HepG2 (cell line): Measurements from ENCODE around the gene SLC19A3. TPM values are rescaled to one million over a fixed set of nuclear protein-coding genes. Genes with fewer than 3 reads are reported as not detected.

ENCODE experiments used
- ATAC-seq: fragments of 200-7000 bp; cut with Tn5 transposase; 3 replicates; pipeline ENCODE4 v1.9.1; 2020; ENCODE audit warnings: mild to moderate bottlenecking, moderate library complexity
- BruUV-seq: library from RNA; stranded (reverse); fragments of 400-500 nt; replicated peaks from 2 replicates; lab custom pipeline; 2021; lab: Mats Ljungman, UMichigan
- CTCF ChIA-PET: fragments of 300-600 bp; formaldehyde crosslinking; extraction: SDS; loops from one replicate; lab custom pipeline; 2021; ENCODE audit warnings: low total read pairs, inconsistent platforms, low intra/inter-chr PET ratio; lab: Yijun Ruan, JAX
- POLR2A ChIA-PET: fragments of 350-600 bp; sonication (Branson Sonifier 250); formaldehyde crosslinking; loops from one replicate; lab custom pipeline; 2020; ENCODE audit warnings: antibody characterized with exemption, inconsistent platforms; lab: Yijun Ruan, JAX
- DNase-seq: peaks from one replicate; pipeline ENCODE4 v3.0.0-alpha.2; 2015; ENCODE audit warnings: low spot score
- FAIRE-seq: peaks from 3 replicates; lab custom pipeline; 2011; peaks lifted over from hg19 to GRCh38; lab: Jason Lieb, UNC
- H2AFZ ChIP-seq: one replicate; pipeline ENCODE4 v1.6.1; 2011; ENCODE audit warnings: low read length, inconsistent platforms
- H3K27ac ChIP-seq: fragments of 300-600 bp; 3 replicates; pipeline ENCODE4 v1.8.0; 2011; ENCODE audit warnings: mixed run types, mild to moderate bottlenecking, mixed read lengths, low read length, inconsistent platforms; ENCODE audit not compliant: insufficient read depth; ENCODE audit errors: extremely low read length
- H3K27me3 ChIP-seq, 2 experiments: fragments of 200-600 bp in 1 of 2; 2 replicates in 1 of 2; 3 replicates in 1 of 2; pipeline versions ENCODE4 v1.6.0 to v1.8.0; 2011; ENCODE audit warnings: low read length in 2 of 2, mild to moderate bottlenecking in 2 of 2, moderate library complexity in 2 of 2, inconsistent platforms in 1 of 2; ENCODE audit not compliant: insufficient read depth in 2 of 2, control insufficient read depth in 1 of 2
- H3K36me3 ChIP-seq, 2 experiments: fragments of 200-600 bp in 1 of 2; replicated peaks in 1 of 2; 2 replicates in 1 of 2; 3 replicates in 1 of 2; pipeline versions ENCODE4 v1.5.1 to v1.8.0; 2011; ENCODE audit warnings: low read length in 2 of 2, inconsistent platforms in 1 of 2; ENCODE audit not compliant: insufficient read depth in 2 of 2, control insufficient read depth in 1 of 2
- H3K4me1 ChIP-seq: 2 replicates; pipeline ENCODE4 v1.5.1; 2012; ENCODE audit warnings: low read length, inconsistent platforms; ENCODE audit not compliant: insufficient read depth
- H3K4me2 ChIP-seq: 2 replicates; pipeline ENCODE4 v1.6.0; 2011; ENCODE audit warnings: low read depth, low read length, inconsistent platforms
- H3K4me3 ChIP-seq, 3 experiments: fragments of 200-600 bp in 1 of 3; sonication (generic), shearing (Covaris generic) in 1 of 3; replicated peaks in 1 of 3; 2 replicates each; pipeline ENCODE4 v1.5.1; 2011 to 2016; ENCODE audit warnings: low read length in 3 of 3, inconsistent platforms in 2 of 3, low read depth in 2 of 3, mild to moderate bottlenecking in 2 of 3, control low read depth in 1 of 3, mixed read lengths in 1 of 3; ENCODE audit not compliant: insufficient read depth in 1 of 3
- H3K79me2 ChIP-seq: one replicate; pipeline ENCODE4 v1.6.1; 2011; ENCODE audit warnings: low read length, inconsistent platforms; ENCODE audit not compliant: insufficient read depth
- H3K9ac ChIP-seq: 2 replicates; pipeline ENCODE4 v1.6.0; 2011; ENCODE audit warnings: mild to moderate bottlenecking, low read depth, low read length, inconsistent platforms; ENCODE audit not compliant: insufficient read depth
- H3K9me3 ChIP-seq: 2 replicates; pipeline ENCODE4 v1.5.1; 2012; ENCODE audit warnings: mild to moderate bottlenecking, low read length
- H4K20me1 ChIP-seq: 2 replicates; pipeline ENCODE4 v1.6.0; 2011; ENCODE audit warnings: inconsistent platforms, mild to moderate bottlenecking, low read length, moderate library complexity; ENCODE audit not compliant: insufficient read depth
- BHLHE40 ChIP-seq: IDR thresholded peaks from 2 replicates; pipeline ENCODE4 v1.6.1; 2011; ENCODE audit warnings: low read length, improper control_type of control experiment
- BORCS8-MEF2B ChIP-seq: sonication (generic); formaldehyde crosslinking; IDR thresholded peaks from 2 replicates; pipeline ENCODE4 v1.8.0; 2022; ENCODE audit warnings: mild to moderate bottlenecking, missing genetic modification reagents
- HDAC1 ChIP-seq: sonication (generic); formaldehyde crosslinking; IDR thresholded peaks from 2 replicates; pipeline ENCODE4 v1.5.1; 2020; ENCODE audit warnings: mild to moderate bottlenecking, missing genetic modification reagents
- HMG20A ChIP-seq: IDR thresholded peaks from 2 replicates; pipeline ENCODE4 v1.6.1; 2016; ENCODE audit warnings: borderline replicate concordance
- NCOA1 ChIP-seq: sonication (generic); formaldehyde crosslinking; IDR thresholded peaks from 2 replicates; pipeline ENCODE4 v1.9.0; 2021; ENCODE audit warnings: missing genetic modification reagents
- NFE2L1 ChIP-seq: sonication (generic); formaldehyde crosslinking; IDR thresholded peaks from 2 replicates; pipeline ENCODE4 v1.4.0; 2020; ENCODE audit warnings: missing genetic modification reagents, mild to moderate bottlenecking, borderline replicate concordance
- ONECUT2 ChIP-seq: sonication (generic); formaldehyde crosslinking; IDR thresholded peaks from 2 replicates; pipeline ENCODE4 v1.4.0; 2020; ENCODE audit warnings: missing genetic modification reagents
- RARA ChIP-seq: IDR thresholded peaks from 2 replicates; pipeline ENCODE4 v1.6.1; 2016; ENCODE audit warnings: missing genetic modification reagents, missing compliant biosample characterization
- REXO4 ChIP-seq: sonication (generic); formaldehyde crosslinking; IDR thresholded peaks from 2 replicates; pipeline ENCODE4 v1.8.0; 2022; ENCODE audit warnings: missing genetic modification reagents, mild to moderate bottlenecking, borderline replicate concordance
- RXRB ChIP-seq: IDR thresholded peaks from 2 replicates; pipeline ENCODE4 v1.6.1; 2016; ENCODE audit warnings: borderline replicate concordance, missing genetic modification reagents, missing compliant biosample characterization
- SOX6 ChIP-seq, 2 experiments: fragments of 450-650 bp in 1 of 2; sonication (generic) in 1 of 2; formaldehyde crosslinking in 1 of 2; IDR thresholded peaks; 2 replicates each; pipeline versions ENCODE4 v1.4.0 to v1.6.1; 2017 to 2020; ENCODE audit warnings: antibody characterized with exemption in 1 of 2, mild to moderate bottlenecking in 1 of 2, missing genetic modification reagents in 1 of 2
- ZNF136 ChIP-seq: sonication (generic); formaldehyde crosslinking; IDR thresholded peaks from 2 replicates; pipeline ENCODE4 v1.8.1; 2022; ENCODE audit warnings: low read depth, mild to moderate bottlenecking, moderate library complexity, missing genetic modification reagents
- ZNF317 ChIP-seq: sonication (generic); formaldehyde crosslinking; IDR thresholded peaks from 2 replicates; pipeline ENCODE4 v1.5.0; 2020; ENCODE audit warnings: mild to moderate bottlenecking, missing genetic modification reagents
- WGBS: methylation state at CpG from one replicate; pipeline ENCODE4 v1.1.6; 2017; ENCODE audit warnings: low lambda C conversion rate; 5-methylcytosine and 5-hydroxymethylcytosine counted together
- in situ Hi-C: cut with HindIII; loops from 2 replicates; pipeline ENCODE4 v1.10.0; 2017; ENCODE audit warnings: low pct_unique_long_range_greater_than_20kb; ENCODE audit not compliant: extremely low pct_ligation_motif_present
- intact Hi-C: fragments of 100-400 bp; cut with micrococcal nuclease; formaldehyde crosslinking; loops from one replicate; pipeline ENCODE4 v1.10.0; 2022; ENCODE audit not compliant: unreplicated experiment
- polyA plus RNA-seq, 8 experiments: library from polyadenylated mRNA; depleted of rRNA in 3 of 8; stranded (reverse) in 7 of 8; unstranded in 1 of 8; fragments of >200 nt; fragmentation: Illumina TruSeq in 4 of 8; extraction: Trizol in 4 of 8; gene quantifications; 2 replicates each; pipeline versions ENCODE4 v1.2.1 to v1.2.3, GENCODE V29; 2011 to 2016; ENCODE audit warnings: low read depth in 4 of 8, missing spikeins in 1 of 8, mixed read lengths in 1 of 8; ENCODE audit not compliant: insufficient read depth in 1 of 8
- total RNA-seq, 5 experiments: library from RNA; depleted of rRNA; stranded (reverse); fragments of >200 nt; fragmentation: Illumina TruSeq; extraction: Trizol; gene quantifications; 2 replicates each; pipeline ENCODE4 v1.2.3, GENCODE V29; 2016; ENCODE audit warnings: low read depth in 1 of 5
- TF ChIP-seq, protein P1 (sequence below): sonication (generic); formaldehyde crosslinking; IDR thresholded peaks from 2 replicates; pipeline ENCODE4 v1.4.0; 2020; ENCODE audit warnings: missing genetic modification reagents, borderline replicate concordance

The SLC19A3 gene
- total and polyA plus RNA-seq, 2 of the 13 experiments (the other 11 are each of a cell fraction or from before 2014, with no cell fraction given): 2.3 to 5.2 TPM

GRCh38 chr2:227703280-227703732 is 14.5 kb downstream of the SLC19A3 start (continued):
- TF ChIP-seq, protein P1, sequence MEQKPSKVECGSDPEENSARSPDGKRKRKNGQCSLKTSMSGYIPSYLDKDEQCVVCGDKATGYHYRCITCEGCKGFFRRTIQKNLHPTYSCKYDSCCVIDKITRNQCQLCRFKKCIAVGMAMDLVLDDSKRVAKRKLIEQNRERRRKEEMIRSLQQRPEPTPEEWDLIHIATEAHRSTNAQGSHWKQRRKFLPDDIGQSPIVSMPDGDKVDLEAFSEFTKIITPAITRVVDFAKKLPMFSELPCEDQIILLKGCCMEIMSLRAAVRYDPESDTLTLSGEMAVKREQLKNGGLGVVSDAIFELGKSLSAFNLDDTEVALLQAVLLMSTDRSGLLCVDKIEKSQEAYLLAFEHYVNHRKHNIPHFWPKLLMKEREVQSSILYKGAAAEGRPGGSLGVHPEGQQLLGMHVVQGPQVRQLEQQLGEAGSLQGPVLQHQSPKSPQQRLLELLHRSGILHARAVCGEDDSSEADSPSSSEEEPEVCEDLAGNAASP (CRISPR knock-in tag): 0 out of 2 replicates have a peak, but pooled peaks have one; percentile 32
- TF ChIP-seq NFE2L1: no peak
- peak; percentile 54 for TF ChIP-seq RARA (CRISPR knock-in tag)
- no peak for TF ChIP-seq HMG20A
- TF ChIP-seq NCOA1 (CRISPR knock-in tag): no peak
- TF ChIP-seq ZNF317 (CRISPR knock-in tag): no peak
- TF ChIP-seq SOX6 (IDR thresholded peaks at IDR 0.05): no peak
- peak; percentile 18; the same call in 1 of the 2 replicates for TF ChIP-seq SOX6 (CRISPR knock-in tag; IDR thresholded peaks at IDR 0.05)
- no peak for TF ChIP-seq BHLHE40
- TF ChIP-seq HDAC1 (CRISPR knock-in tag): 0 out of 2 replicates have a peak, but pooled peaks have one; percentile 33
- TF ChIP-seq RXRB (CRISPR knock-in tag): 0 out of 2 replicates have a peak, but pooled peaks have one; percentile 31

- intact Hi-C loops (no loop called here), in situ Hi-C loops (no loop called here)
- no peak for FAIRE-seq
- peaks cover 22% of the 10 kb centered on the region for H3K4me1 ChIP-seq
- ATAC-seq: no peak
- no peak overlapping the region for H3K27ac ChIP-seq
- H3K27me3 ChIP-seq: no peaks in the 10 kb centered on the region
- H3K79me2 ChIP-seq: no peaks in the 10 kb centered on the region
- WGBS: 67% methylated on average over 3 of the region's 3 CpGs
- H2AFZ ChIP-seq: no peak overlapping the region
- ChIA-PET CTCF (no interaction called here), POLR2A (no interaction called here)
- no TSS peak for BruUV-seq
- H3K9ac ChIP-seq: no peak overlapping the region
- no peaks in the 10 kb centered on the region for H3K9me3 ChIP-seq
- no peaks in the 10 kb centered on the region for H4K20me1 ChIP-seq
- H3K4me2 ChIP-seq: no peak overlapping the region
- TF ChIP-seq ZNF136 (no peak), BORCS8-MEF2B (no peak), ONECUT2 (CRISPR knock-in tag) (no peak), REXO4 (no peak)
- DNase-seq: no peak
- no peaks in the 10 kb centered on the region for H3K36me3 ChIP-seq
- no peak overlapping the region for H3K4me3 ChIP-seq
These were observed 16.3 kb downstream of the SLC19A3 start for GRCh38 chr2:227701556-227701955.
